Measurements from ENCODE around the gene PDE3A. TPM values are rescaled to one million over a fixed set of nuclear protein-coding genes. Genes with fewer than 3 reads are reported as not detected.

Gene PDE3A
- total and polyA plus RNA-seq, 2 of the 4 experiments (the other 2 are of a cell fraction): 0.09 to 0.18 TPM

GRCh38 chr12:20590570-20590969 lies 222.2 kb downstream of the PDE3A start:
- Histone ChIP-seq H2BK120ac (ENCODE audit: low read depth, low read length) (no peak overlapping the region), H2AK9ac (replicated peaks; ENCODE audit: low read depth, low read length, poor library complexity) (no peak overlapping the region), H2BK5ac (ENCODE audit: low read depth, low read length, poor library complexity, severe bottlenecking) (no peak overlapping the region), H3K36me3 (ENCODE audit: control insufficient read depth, insufficient read depth, low read length) (no peaks in the 10 kb centered on the region), H3K27me3 (ENCODE audit: control insufficient read depth, insufficient read depth, low read length) (no peaks in the 10 kb centered on the region), H3K27ac (ENCODE audit: insufficient read depth, low read length) (no peak overlapping the region), H3K18ac (ENCODE audit: low read depth, low read length) (no peak overlapping the region), H3K4me2 (ENCODE audit: low read depth, low read length) (no peak overlapping the region), H4K20me1 (ENCODE audit: insufficient read depth, low read length) (no peaks in the 10 kb centered on the region), H3K4me3 (ENCODE audit: insufficient read depth, low read depth, low read length) (no peak overlapping the region), H2AK5ac (ENCODE audit: low read depth, low read length) (no peak overlapping the region), H4K91ac (ENCODE audit: insufficient read depth, low read depth, low read length) (no peak overlapping the region), H3K4me1 (ENCODE audit: control insufficient read depth, insufficient read depth, low read length) (no peaks in the 10 kb centered on the region), H3K14ac (replicated peaks; ENCODE audit: low read depth, low read length) (no peak overlapping the region), H3K4ac (ENCODE audit: low read depth, low read length) (no peak overlapping the region), H3K9me3 (ENCODE audit: control insufficient read depth, insufficient read depth, low read length) (no peaks in the 10 kb centered on the region), H3K9me1 (ENCODE audit: insufficient read depth, low read length) (no peaks in the 10 kb centered on the region), H3K56ac (ENCODE audit: extremely low read depth, insufficient read depth, low read length) (no peak overlapping the region), H3K79me1 (ENCODE audit: low read depth in 1 of 2, low read length in 2 of 2) (no peaks in the 10 kb centered on the region), H2AFZ (replicated peaks; ENCODE audit: low read length, poor library complexity) (no peak overlapping the region), H2BK20ac (ENCODE audit: low read depth, low read length) (no peak overlapping the region), H4K8ac (ENCODE audit: low read depth in 2 of 2, low read length in 2 of 2) (no peak overlapping the region), H3K23ac (ENCODE audit: low read depth, low read length) (no peak overlapping the region), H2BK15ac (ENCODE audit: low read depth, low read length) (no peak overlapping the region), H4K5ac (ENCODE audit: low read depth, low read length) (no peak overlapping the region), H3K9ac (ENCODE audit: low read depth, low read length) (no peak overlapping the region)
- in situ Hi-C loops (cut with MboI; ENCODE audit: low sequenced_read_pairs) (loop anchor here (10.0 kb wide), 2 partner anchors 126 to 836 kb away; no protein-coding TSS in a partner anchor), intact Hi-C loops (cut with micrococcal nuclease) (no loop called here), dilution Hi-C loops (cut with HindIII; ENCODE audit: low sequenced_read_pairs, unreplicated experiment) (no loop called here)
- BruUV-seq (replicated peaks): no TSS peak
- CTCF ChIA-PET: no interaction called here
- POLR2A ChIA-PET (ENCODE audit: unreplicated experiment): no interaction called here
- no CpG with 5 or more reads among the region's 3 CpGs for WGBS, 2 experiments (ENCODE audit: extremely low coverage in 2 of 2, insufficient read length in 1 of 2)
- DNase-seq: no peak
- no peak for ATAC-seq (ENCODE audit: low read depth)
- TF ChIP-seq SMC3 (IDR thresholded peaks at IDR 0.05; ENCODE audit: low read depth, low read length) (no peak), MAFK (IDR thresholded peaks at IDR 0.05; ENCODE audit: low read depth, low read length) (no peak), CHD1 (IDR thresholded peaks at IDR 0.05; ENCODE audit: low read depth, low read length) (no peak), MAZ (IDR thresholded peaks at IDR 0.05; ENCODE audit: borderline replicate concordance, low read depth, low read length) (no peak), CTCF (conservative IDR thresholded peaks at IDR 0.05; ENCODE audit: low read depth, low read length) (no peak), USF2 (IDR thresholded peaks at IDR 0.05; ENCODE audit: low read depth, low read length) (no peak), FOS (IDR thresholded peaks at IDR 0.05; ENCODE audit: low read depth, low read length) (no peak), NFE2L2 (IDR thresholded peaks at IDR 0.05; ENCODE audit: low read depth, low read length) (no peak), MXI1 (IDR thresholded peaks at IDR 0.05; ENCODE audit: borderline replicate concordance, low read depth, low read length) (no peak), CEBPB (IDR thresholded peaks at IDR 0.05; ENCODE audit: low read depth, low read length) (no peak), RAD21 (IDR thresholded peaks at IDR 0.05; ENCODE audit: low read length) (no peak), RCOR1 (IDR thresholded peaks at IDR 0.05; ENCODE audit: insufficient replicate concordance, low read length) (no peak), BHLHE40 (IDR thresholded peaks at IDR 0.05; ENCODE audit: low read depth, low read length) (no peak), ELK1 (IDR thresholded peaks at IDR 0.05; ENCODE audit: borderline replicate concordance, low read depth, low read length) (no peak), RFX5 (IDR thresholded peaks at IDR 0.05; ENCODE audit: low read depth, low read length) (no peak), POLR2A (IDR thresholded peaks at IDR 0.05; ENCODE audit: low read depth, low read length) (no peak)

Measured in IMR-90 (cell line).